GM23248 (cell line): ENCODE measurements around the gene RANGRF. TPM values are rescaled to one million over a fixed set of nuclear protein-coding genes. Genes with fewer than 3 reads are reported as not detected.

Experiments
- DNase-seq: peaks from one replicate; pipeline ENCODE4 v3.0.0-alpha.2; 2015
- H2AFZ ChIP-seq: fragments of 200-600 bp; sonication (generic); 2 replicates; pipeline ENCODE4 v1.6.1; 2016; ENCODE audit warnings: antibody characterized with exemption
- H3F3A ChIP-seq: fragments of 200-600 bp; sonication (generic); 2 replicates; pipeline ENCODE4 v1.6.1; 2016; ENCODE audit warnings: mild to moderate bottlenecking, antibody characterized with exemption, mixed run types; ENCODE audit not compliant: insufficient read depth
- H3K27ac ChIP-seq: fragments of 200-600 bp; sonication (generic); 2 replicates; pipeline ENCODE4 v1.5.1; 2016; ENCODE audit warnings: mild to moderate bottlenecking
- H3K27me3 ChIP-seq: fragments of 200-600 bp; sonication (generic); replicated peaks from 2 replicates; pipeline ENCODE4 v1.6.1; 2016; ENCODE audit warnings: mild to moderate bottlenecking; ENCODE audit not compliant: insufficient read depth
- H3K36me3 ChIP-seq: fragments of 200-600 bp; sonication (generic); 2 replicates; pipeline ENCODE4 v1.6.1; 2016; ENCODE audit warnings: low read depth, mild to moderate bottlenecking
- H3K4me1 ChIP-seq: fragments of 200-600 bp; sonication (generic); 2 replicates; pipeline ENCODE4 v1.6.1; 2016; ENCODE audit warnings: mild to moderate bottlenecking; ENCODE audit not compliant: insufficient read depth
- H3K4me2 ChIP-seq: fragments of 200-600 bp; sonication (generic); one replicate; pipeline ENCODE4 v1.6.1; 2016; ENCODE audit warnings: mild to moderate bottlenecking; ENCODE audit not compliant: unreplicated experiment
- H3K4me3 ChIP-seq: fragments of 200-600 bp; sonication (generic); 2 replicates; pipeline ENCODE4 v1.5.1; 2016; ENCODE audit warnings: mild to moderate bottlenecking
- H3K79me2 ChIP-seq: fragments of 200-600 bp; sonication (generic); 2 replicates; pipeline ENCODE4 v1.6.1; 2016; ENCODE audit warnings: mild to moderate bottlenecking; ENCODE audit not compliant: insufficient read depth
- H3K9ac ChIP-seq: fragments of 200-600 bp; sonication (generic); 2 replicates; pipeline ENCODE4 v1.6.1; 2016; ENCODE audit warnings: mild to moderate bottlenecking
- H3K9me2 ChIP-seq: fragments of 200-600 bp; sonication (generic); 2 replicates; pipeline ENCODE4 v1.6.1; 2016; ENCODE audit warnings: mixed run types, mild to moderate bottlenecking, moderate library complexity; ENCODE audit not compliant: insufficient read depth
- H3K9me3 ChIP-seq: fragments of 200-600 bp; sonication (generic); one replicate; pipeline ENCODE4 v1.6.1; 2017; ENCODE audit warnings: low read depth
- H4K20me1 ChIP-seq: fragments of 200-600 bp; sonication (generic); 2 replicates; pipeline ENCODE4 v1.6.0; 2016; ENCODE audit not compliant: insufficient read depth
- EZH2 ChIP-seq: fragments of 200-600 bp; sonication (generic); IDR thresholded peaks from 2 replicates; pipeline ENCODE4 v1.6.1; 2018; ENCODE audit warnings: antibody characterized with exemption, mild to moderate bottlenecking; ENCODE audit not compliant: insufficient read depth, poor library complexity, severe bottlenecking
- EZH2phosphoT487 ChIP-seq: fragments of 200-600 bp; sonication (generic); IDR thresholded peaks from 2 replicates; pipeline ENCODE4 v1.6.1; 2018; ENCODE audit warnings: antibody characterized with exemption, moderate library complexity, mild to moderate bottlenecking, low read depth; ENCODE audit not compliant: insufficient read depth
- WGBS, 2 experiments: methylation state at CpG; one replicate each; pipeline ENCODE4 v1.1.6; 2015 to 2017; ENCODE audit warnings: low lambda C conversion rate in 2 of 2, low coverage in 1 of 2; ENCODE audit errors: missing lambda C conversion rate in 2 of 2; 5-methylcytosine and 5-hydroxymethylcytosine counted together
- in situ Hi-C: fragments of 300-500 bp; cut with MboI; formaldehyde crosslinking; loops from 2 replicates; pipeline ENCODE4 v1.15.0; 2020
- polyA plus RNA-seq: library from polyadenylated mRNA; unstranded; fragments of >200 nt; fragmentation: Nextera tagmentation; extraction: Ambion mirVana; gene quantifications from 2 replicates; pipeline ENCODE4 v1.2.1, GENCODE V29; 2016
- total RNA-seq: library from RNA; depleted of rRNA; stranded (reverse); fragments of >200 nt; shearing (Covaris generic); gene quantifications from 2 replicates; pipeline ENCODE4 v1.2.3, GENCODE V29; 2014

The RANGRF gene
- total and polyA plus RNA-seq, 2 experiments from 2014 or later: 13.8 to 29.7 TPM

- Histone ChIP-seq H3K4me3 (no peak overlapping the region), H4K20me1 (no peaks in the 10 kb centered on the region), H3K27ac (no peak overlapping the region), H3K9me2 (no peaks in the 10 kb centered on the region), H3K9ac (no peak overlapping the region), H3K36me3 (no peaks in the 10 kb centered on the region), H3K27me3 (no peaks in the 10 kb centered on the region), H3K9me3 (no peaks in the 10 kb centered on the region), H3K79me2 (no peaks in the 10 kb centered on the region), H3F3A (no peaks in the 10 kb centered on the region), H3K4me1 (no peaks in the 10 kb centered on the region), H2AFZ (no peak overlapping the region), H3K4me2 (no peak overlapping the region)
- TF ChIP-seq EZH2: no peak
- TF ChIP-seq EZH2phosphoT487: no peak
- no peak for DNase-seq
- 60 to 73% methylated on average over 1 of the region's 1 CpG for WGBS, 2 experiments
- in situ Hi-C loops: no loop called here
Observed at GRCh38 chr17:8272421-8272820, 16.0 kb upstream of the RANGRF start.

- WGBS, 2 experiments: 90% methylated on average over 4 of the region's 4 CpGs
- H2AFZ ChIP-seq: no peak overlapping the region
- DNase-seq: no peak
- no peaks in the 10 kb centered on the region for H3K4me1 ChIP-seq
- no peaks in the 10 kb centered on the region for H3K9me3 ChIP-seq
- H3K27ac ChIP-seq: no peak overlapping the region
- H3K27me3 ChIP-seq: no peaks in the 10 kb centered on the region
- H3F3A ChIP-seq: no peaks in the 10 kb centered on the region
- in situ Hi-C loops: no loop called here
- TF ChIP-seq EZH2 (no peak), EZH2phosphoT487 (no peak)
- H3K9ac ChIP-seq: no peak overlapping the region
- H3K79me2 ChIP-seq: no peaks in the 10 kb centered on the region
- H3K36me3 ChIP-seq: no peaks in the 10 kb centered on the region
- no peak overlapping the region for H3K4me3 ChIP-seq
- H4K20me1 ChIP-seq: no peaks in the 10 kb centered on the region
- no peaks in the 10 kb centered on the region for H3K9me2 ChIP-seq
- no peak overlapping the region for H3K4me2 ChIP-seq
Observed at GRCh38 chr17:8273884-8274444, 14.5 kb upstream of the RANGRF start.

- no peak for DNase-seq
- WGBS, 2 experiments: 86 to 92% methylated on average over 5 of the region's 5 CpGs
Observed at GRCh38 chr17:8274816-8275215, 13.7 kb upstream of the RANGRF start.

GRCh38 chr17:8275421-8276290 lies 12.8 kb upstream of the RANGRF start:
- H4K20me1 ChIP-seq: no peaks in the 10 kb centered on the region
- no peaks in the 10 kb centered on the region for H3K36me3 ChIP-seq
- no peaks in the 10 kb centered on the region for H3K9me2 ChIP-seq
- in situ Hi-C loops: no loop called here
- H3F3A ChIP-seq: no peaks in the 10 kb centered on the region
- H3K4me1 ChIP-seq: no peaks in the 10 kb centered on the region; the same call in 1 of the 2 replicates
- no peaks in the 10 kb centered on the region for H3K27me3 ChIP-seq
- no peak overlapping the region for H2AFZ ChIP-seq
- H3K4me2 ChIP-seq: no peak overlapping the region
- TF ChIP-seq EZH2 (no peak), EZH2phosphoT487 (no peak)
- no peaks in the 10 kb centered on the region for H3K9me3 ChIP-seq
- no peak overlapping the region for H3K27ac ChIP-seq
- WGBS, 2 experiments: 62 to 68% methylated on average over 9 of the region's 9 CpGs
- no peaks in the 10 kb centered on the region for H3K79me2 ChIP-seq
- H3K4me3 ChIP-seq: no peak overlapping the region
- no peak for DNase-seq
- no peak overlapping the region for H3K9ac ChIP-seq

More at GRCh38 chr17:8274816-8275215, 13.7 kb upstream of the RANGRF start:
- no peaks in the 10 kb centered on the region for H3K9me2 ChIP-seq
- H3K27ac ChIP-seq: no peak overlapping the region
- no peaks in the 10 kb centered on the region for H3K9me3 ChIP-seq
- H3K36me3 ChIP-seq: no peaks in the 10 kb centered on the region
- no peaks in the 10 kb centered on the region for H3F3A ChIP-seq
- no peak overlapping the region for H3K4me2 ChIP-seq
- H3K9ac ChIP-seq: no peak overlapping the region
- no peaks in the 10 kb centered on the region for H4K20me1 ChIP-seq
- in situ Hi-C loops: no loop called here
- no peak overlapping the region for H3K4me3 ChIP-seq
- H3K4me1 ChIP-seq: no peaks in the 10 kb centered on the region
- no peaks in the 10 kb centered on the region for H3K79me2 ChIP-seq
- no peaks in the 10 kb centered on the region for H3K27me3 ChIP-seq
- no peak overlapping the region for H2AFZ ChIP-seq
- TF ChIP-seq EZH2: no peak
- TF ChIP-seq EZH2phosphoT487: no peak
